ENCODE data around the gene CFAP92. TPM values are rescaled to one million over a fixed set of nuclear protein-coding genes. Genes with fewer than 3 reads are reported as not detected.

Gene CFAP92
- total and polyA plus RNA-seq, 4 donors: 1.2 to 4.9 (median 2.7) TPM

- no peaks in the 10 kb centered on the region for H3K27me3 ChIP-seq (ENCODE audit: control insufficient read depth in 3 of 3, insufficient read depth in 3 of 3, low read length in 2 of 3)
- WGBS, 2 donors: 94 to 96% methylated on average over 25 of the region's 25 CpGs
- no peak overlapping the region for H3K9ac ChIP-seq (ENCODE audit: insufficient read depth in 1 of 2, low read length in 2 of 2)
- DNase-seq: no peak
- no peak overlapping the region for H3K27ac ChIP-seq (ENCODE audit: low read depth in 1 of 2, low read length in 1 of 2)
- H3K4me1 ChIP-seq (ENCODE audit: control insufficient read depth in 5 of 5, insufficient read depth in 5 of 5, low read length in 5 of 5): no peaks in the 10 kb centered on the region
- no peak overlapping the region for H3K4me3 ChIP-seq
- no peak for ATAC-seq (ENCODE audit: insufficient read depth, low FRiP score)
- H3K9me3 ChIP-seq (ENCODE audit: control insufficient read depth in 4 of 4, insufficient read depth in 3 of 4, low read length in 3 of 4): no peaks in the 10 kb centered on the region
- TF ChIP-seq CTCF (IDR thresholded peaks at IDR 0.05; ENCODE audit: control extremely low read depth, extremely low read depth): no peak
- H3K36me3 ChIP-seq (ENCODE audit: control insufficient read depth in 4 of 4, insufficient read depth in 4 of 4, low read length in 4 of 4): peaks cover 23 to 77% (median 40%) of the 10 kb centered on the region in 4 donors
Measured at GRCh38 chr3:128906031-128906803, 87.7 kb downstream of the CFAP92 start.

GRCh38 chr3:128903501-128903900 is 90.4 kb downstream of the CFAP92 start:
- DNase-seq (no peak), ATAC-seq (ENCODE audit: insufficient read depth, low FRiP score) (no peak)
- Histone ChIP-seq H3K27me3 (ENCODE audit: control insufficient read depth in 3 of 3, insufficient read depth in 3 of 3, low read length in 2 of 3) (no peaks in the 10 kb centered on the region), H3K9me3 (ENCODE audit: control insufficient read depth in 4 of 4, insufficient read depth in 3 of 4, low read length in 3 of 4) (no peaks in the 10 kb centered on the region), H3K4me3 (no peak overlapping the region), H3K9ac (ENCODE audit: insufficient read depth in 1 of 2, low read length in 2 of 2) (no peak overlapping the region), H3K36me3 (ENCODE audit: control insufficient read depth in 4 of 4, insufficient read depth in 4 of 4, low read length in 4 of 4) (peaks cover 26 to 70% (median 52%) of the 10 kb centered on the region in 4 donors), H3K27ac (ENCODE audit: low read depth in 1 of 2, low read length in 1 of 2) (no peak overlapping the region), H3K4me1 (ENCODE audit: control insufficient read depth in 5 of 5, insufficient read depth in 5 of 5, low read length in 5 of 5) (no peaks in the 10 kb centered on the region)
- WGBS, 2 donors: 92 to 96% methylated on average over 12 of the region's 12 CpGs
- TF ChIP-seq CTCF (IDR thresholded peaks at IDR 0.05; ENCODE audit: control extremely low read depth, extremely low read depth): no peak

- TF ChIP-seq CTCF (IDR thresholded peaks at IDR 0.05; ENCODE audit: control extremely low read depth, extremely low read depth): no peak
- Histone ChIP-seq H3K9ac (ENCODE audit: insufficient read depth in 1 of 2, low read length in 2 of 2) (no peak overlapping the region), H3K36me3 (ENCODE audit: control insufficient read depth in 4 of 4, insufficient read depth in 4 of 4, low read length in 4 of 4) (peaks cover 36 to 66% (median 56%) of the 10 kb centered on the region in 4 donors), H3K4me1 (ENCODE audit: control insufficient read depth in 5 of 5, insufficient read depth in 5 of 5, low read length in 5 of 5) (no peaks in the 10 kb centered on the region), H3K4me3 (no peak overlapping the region), H3K27ac (ENCODE audit: low read depth in 1 of 2, low read length in 1 of 2) (no peak overlapping the region), H3K9me3 (ENCODE audit: control insufficient read depth in 4 of 4, insufficient read depth in 3 of 4, low read length in 3 of 4) (no peaks in the 10 kb centered on the region), H3K27me3 (ENCODE audit: control insufficient read depth in 3 of 3, insufficient read depth in 3 of 3, low read length in 2 of 3) (no peaks in the 10 kb centered on the region)
- ATAC-seq (ENCODE audit: insufficient read depth, low FRiP score): no peak
- WGBS, 2 donors: 95 to 97% methylated on average over 9 of the region's 9 CpGs
- no peak for DNase-seq
Measured at GRCh38 chr3:128902426-128902825, 91.5 kb downstream of the CFAP92 start.

Measured in lung (tissue), 12 donors.